Raji (cell line): ENCODE results near the gene RFXAP.

ENCODE experiments used
- POLR2A ChIP-seq: IDR thresholded peaks from 2 replicates; pipeline ENCODE4 v1.6.1; 2011; ENCODE audit warnings: low read depth, low read length, control low read depth; ENCODE audit not compliant: insufficient read depth

Gene RFXAP

DNA sequence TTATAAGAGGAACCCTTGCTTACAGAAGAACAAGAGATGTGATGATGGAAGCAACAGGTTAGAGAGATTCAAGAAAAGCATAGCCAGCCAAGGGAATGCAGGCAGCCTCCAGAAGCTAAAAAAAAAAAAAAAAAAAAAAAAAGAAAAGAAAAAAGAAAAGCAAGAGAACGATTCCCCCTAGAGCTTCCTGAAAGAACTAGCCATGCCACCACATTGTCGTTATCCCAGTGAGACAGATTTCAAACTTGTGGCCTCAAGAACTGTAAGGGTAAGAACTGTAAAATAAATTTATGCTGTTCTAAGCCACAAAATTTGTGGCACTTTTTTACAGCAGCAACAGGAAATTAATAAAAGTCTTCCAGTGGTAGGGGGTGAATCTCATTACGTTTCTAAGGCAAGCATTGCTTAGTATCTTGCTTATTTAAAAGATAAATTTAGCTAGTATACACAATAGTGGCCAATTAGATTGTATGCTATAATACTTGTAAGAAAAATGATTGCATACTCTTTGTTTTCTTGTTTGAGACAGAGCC lies 21.8 kb downstream of the RFXAP start:
- no peak for TF ChIP-seq POLR2A

DNA sequence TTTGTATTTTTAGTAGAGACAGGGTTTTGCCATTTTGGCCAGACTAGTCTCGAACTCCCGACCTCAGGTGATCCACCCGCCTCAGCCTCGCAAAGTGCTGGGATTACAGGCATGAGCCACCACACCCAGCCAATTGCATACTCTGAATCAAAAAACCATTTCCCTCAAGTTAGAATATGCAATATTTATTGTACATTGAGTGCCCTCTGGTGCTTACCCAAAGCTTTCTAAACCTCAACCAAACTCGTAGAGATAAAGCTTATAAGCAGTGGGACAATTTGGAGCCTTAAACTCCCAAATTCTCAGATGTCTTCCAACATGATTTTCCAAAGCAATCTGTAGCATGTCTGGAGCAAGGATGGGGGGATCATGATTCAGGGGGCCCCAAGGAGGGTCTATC lies 22.4 kb downstream of the RFXAP start:
- TF ChIP-seq POLR2A: no peak

DNA sequence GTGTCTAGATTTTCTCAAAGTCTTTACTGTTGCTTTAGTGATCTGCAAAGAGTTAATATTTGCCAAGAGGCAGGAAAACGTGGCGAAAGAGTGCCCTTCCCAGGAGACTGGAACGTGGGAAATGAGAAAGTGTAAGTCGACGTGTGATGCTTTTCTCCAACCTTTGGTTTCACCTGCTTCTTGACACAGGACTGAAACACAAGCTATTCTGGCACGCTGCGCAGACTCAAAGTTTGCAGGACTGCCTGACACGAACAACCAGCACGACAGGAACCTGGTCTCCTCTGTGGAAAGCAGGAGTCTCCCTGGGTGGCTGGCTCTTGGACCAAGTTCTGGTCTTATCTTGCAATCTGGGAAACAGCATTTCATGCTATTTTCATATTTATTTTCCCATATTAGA lies 28.6 kb downstream of the RFXAP start:
- TF ChIP-seq POLR2A: no peak

DNA sequence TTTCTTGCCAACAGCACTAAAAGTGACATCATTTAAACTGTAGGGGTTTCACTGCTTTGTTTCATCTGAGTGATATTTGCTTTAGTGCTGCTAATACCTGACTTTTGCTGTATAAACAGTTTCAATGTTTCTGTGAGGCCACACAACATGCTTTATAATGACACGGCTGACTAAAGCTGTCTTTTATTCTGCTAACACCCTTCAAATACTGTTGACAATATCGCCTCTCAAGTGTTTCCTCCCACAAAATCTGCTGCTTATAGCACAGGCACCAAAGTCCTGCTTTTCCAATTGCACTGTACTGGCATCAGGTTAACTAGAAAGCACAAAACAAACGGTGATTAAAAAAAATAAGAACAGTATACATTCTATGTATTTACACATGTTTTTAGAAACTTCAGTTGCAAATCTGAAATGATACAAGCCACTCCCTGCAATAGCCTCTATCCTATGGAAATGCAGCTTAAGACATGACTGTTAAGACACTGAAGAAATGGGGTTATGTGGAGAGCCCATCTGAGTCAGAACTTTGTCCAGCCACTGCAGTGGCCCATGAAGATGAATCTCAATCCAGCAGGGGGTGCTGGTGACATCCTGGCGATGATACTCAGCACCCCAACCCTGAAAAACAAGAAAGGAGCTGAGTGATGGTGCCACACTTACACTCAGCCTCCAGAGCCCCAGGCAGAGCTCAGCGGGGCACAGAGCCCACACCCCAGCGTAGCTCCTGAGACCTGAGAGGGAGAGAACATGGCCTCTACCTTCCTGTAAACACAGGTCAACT lies 29.4 kb downstream of the RFXAP start:
- no peak for TF ChIP-seq POLR2A

DNA sequence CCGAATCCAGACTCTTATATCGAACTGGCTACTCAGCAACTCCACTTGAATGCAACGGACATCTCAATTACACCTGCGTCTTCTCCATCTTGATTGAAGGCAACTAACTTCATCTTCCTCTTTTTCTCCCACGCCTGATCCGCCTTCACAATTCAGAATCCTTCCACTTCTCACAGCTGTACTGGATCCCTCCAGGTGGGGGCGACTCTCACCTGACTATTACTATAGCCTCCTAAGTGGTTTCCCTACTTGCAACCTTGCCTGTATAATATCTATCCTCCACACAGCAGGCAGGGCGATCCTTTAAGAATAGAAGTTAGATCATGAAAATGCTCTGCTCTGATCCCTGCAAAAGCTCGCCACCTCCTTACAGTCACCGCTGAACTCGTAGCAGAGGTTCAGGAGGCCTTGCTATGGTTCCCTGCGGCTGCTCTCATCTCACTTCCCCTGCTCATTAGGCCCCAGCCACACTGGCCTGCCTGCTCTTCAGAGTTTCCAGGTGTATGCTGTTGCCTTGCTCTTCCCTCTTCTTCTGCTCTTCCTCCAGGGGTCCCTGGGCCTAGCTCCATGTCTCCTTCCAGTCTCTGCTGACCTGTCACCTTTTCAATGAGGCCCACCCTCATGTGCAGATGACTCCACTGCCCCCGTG lies 31.9 kb downstream of the RFXAP start:
- TF ChIP-seq POLR2A: no peak

DNA sequence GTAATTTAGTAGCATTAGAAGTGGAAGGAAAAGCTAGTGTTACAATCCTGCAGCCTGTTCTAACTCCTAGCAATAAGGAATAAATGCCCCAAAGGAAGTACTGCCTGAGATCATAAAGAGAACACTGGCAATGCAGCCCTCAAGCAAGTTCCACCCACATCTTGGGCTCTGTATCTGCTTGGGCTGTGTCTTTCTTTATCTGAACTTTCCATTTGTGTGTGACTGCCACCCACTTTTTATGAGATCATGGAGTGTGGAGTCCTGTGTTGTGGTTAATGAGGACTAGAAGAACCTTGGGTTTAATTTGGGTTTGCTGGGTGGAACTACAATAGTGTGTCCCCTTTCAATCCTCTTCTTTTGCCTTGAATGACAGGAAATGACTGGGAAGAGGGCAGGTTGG lies 38.2 kb downstream of the RFXAP start:
- TF ChIP-seq POLR2A: no peak

DNA sequence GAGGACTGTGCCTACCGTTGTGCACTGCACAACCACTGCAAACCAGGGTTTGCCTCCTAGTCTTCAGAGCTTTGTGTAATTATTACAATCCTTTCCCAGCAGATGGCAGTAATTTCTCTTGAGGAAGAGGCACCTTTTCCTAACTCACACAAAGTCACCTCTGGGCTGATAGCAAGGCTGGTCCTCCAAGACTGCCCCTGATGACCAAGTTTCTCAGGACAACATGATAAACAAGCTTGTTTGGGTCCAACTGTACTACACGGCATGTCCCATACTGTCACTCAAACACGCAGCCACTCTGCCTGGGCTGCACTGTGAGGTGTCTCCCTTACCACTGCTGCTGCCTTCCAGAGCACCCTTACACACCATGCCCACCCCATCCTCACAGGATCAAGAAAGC lies 39.3 kb downstream of the RFXAP start:
- TF ChIP-seq POLR2A: no peak

DNA sequence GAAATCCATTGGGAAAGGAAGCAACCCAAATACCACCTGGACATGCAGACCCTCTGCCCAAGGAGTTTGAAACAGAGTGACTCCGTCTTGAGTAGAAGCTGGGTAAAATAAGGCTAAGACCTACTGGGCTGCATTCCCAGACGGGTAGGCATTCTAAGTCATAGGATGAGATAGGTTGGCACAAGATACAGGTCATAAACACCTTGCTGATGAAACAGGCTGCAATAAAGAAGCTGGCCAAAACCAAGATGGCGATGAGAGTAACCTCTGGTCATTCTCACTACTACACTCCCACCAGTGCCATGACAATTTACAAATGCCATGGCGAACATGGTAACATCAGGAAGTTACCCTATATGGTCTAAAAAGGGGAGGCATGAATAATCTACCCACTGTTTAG lies 40.2 kb downstream of the RFXAP start:
- TF ChIP-seq POLR2A: no peak

DNA sequence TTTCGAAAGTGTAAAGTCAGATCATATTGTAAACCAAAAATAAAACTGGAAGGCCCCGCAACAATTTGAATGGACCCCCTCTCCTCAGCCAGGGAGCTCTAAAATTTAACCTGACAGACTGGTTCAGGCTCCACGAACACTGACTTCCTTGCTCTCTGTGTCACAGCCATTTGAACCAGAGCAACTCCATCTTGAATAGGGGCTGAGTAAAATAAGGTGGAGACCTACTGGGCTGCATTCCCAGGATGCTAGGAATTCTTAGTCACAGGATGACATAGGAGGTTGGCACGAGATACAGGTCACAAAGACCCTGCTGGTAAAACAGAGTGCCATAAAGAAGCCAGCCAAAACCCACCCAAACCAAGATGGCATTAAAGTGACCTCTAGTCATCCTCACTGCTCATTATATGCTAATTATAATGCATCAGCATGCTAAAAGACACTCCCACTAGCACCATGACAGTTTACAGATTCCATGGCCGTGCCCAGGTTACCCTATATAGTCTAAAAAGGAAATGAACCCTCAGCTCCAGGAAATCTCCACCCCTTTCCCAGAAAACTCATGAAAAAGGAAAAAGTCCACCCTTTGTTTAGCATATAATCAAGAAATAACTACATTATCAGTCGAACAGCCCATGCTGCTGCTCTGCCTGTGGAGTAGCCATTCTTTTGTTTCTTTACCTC lies 43.1 kb downstream of the RFXAP start:
- TF ChIP-seq POLR2A: no peak

DNA sequence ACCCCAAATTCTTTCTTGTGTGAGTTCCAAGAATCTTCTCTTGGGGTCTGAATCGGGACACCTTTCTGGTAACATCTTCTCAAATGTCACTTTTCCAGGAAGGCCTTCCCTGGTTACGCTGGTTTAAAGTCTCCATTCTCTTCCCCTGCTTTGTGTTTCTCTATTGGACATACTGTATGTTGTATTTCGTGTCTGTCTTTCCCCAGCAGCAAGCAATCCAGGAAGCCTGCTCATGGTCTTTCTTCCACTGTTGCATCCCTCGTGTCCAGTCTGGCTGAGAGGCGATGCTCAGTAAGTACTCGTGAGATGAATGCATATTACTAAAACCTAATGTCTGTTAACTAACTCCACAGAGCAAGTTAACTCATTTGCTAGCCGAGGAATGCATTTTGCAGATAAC lies 43.7 kb downstream of the RFXAP start:
- no peak for TF ChIP-seq POLR2A

DNA sequence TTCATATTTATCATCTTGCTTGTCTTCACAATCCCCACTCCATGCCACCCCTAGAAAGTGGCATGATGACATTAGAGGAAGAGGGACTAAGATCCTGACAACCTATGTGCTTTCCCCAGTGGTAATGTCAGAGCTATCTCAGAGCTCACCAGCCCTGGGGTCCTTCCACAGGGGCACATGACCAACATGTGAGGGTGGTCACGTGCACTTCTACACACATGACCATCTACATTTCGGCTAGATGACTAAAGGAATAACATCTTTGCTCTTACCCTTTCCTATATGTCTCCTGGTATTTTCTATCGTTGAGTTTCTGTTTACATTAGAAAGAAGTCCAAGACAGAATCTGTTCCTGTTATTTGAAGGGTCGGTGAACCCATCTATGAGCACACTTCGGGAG lies 46.2 kb downstream of the RFXAP start:
- TF ChIP-seq POLR2A: no peak

DNA sequence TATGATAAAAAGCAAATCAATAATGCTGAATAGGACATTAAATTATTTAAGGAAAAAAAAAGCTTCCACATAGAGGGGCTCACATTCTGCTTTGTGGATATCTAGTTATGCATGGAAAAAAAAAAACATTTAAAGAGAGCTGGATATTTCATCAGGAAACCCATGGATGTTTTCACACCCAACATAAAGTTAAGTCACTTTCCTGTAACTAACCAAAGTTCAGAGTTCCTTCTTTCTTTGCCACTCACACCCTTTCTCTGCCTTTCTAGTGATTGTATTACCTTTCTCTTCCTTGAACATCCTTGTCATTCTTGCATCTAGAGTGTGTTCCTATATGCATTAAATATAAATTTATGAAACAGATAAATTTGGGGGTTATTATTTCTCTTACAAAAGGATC lies 47.2 kb downstream of the RFXAP start:
- TF ChIP-seq POLR2A: no peak

DNA sequence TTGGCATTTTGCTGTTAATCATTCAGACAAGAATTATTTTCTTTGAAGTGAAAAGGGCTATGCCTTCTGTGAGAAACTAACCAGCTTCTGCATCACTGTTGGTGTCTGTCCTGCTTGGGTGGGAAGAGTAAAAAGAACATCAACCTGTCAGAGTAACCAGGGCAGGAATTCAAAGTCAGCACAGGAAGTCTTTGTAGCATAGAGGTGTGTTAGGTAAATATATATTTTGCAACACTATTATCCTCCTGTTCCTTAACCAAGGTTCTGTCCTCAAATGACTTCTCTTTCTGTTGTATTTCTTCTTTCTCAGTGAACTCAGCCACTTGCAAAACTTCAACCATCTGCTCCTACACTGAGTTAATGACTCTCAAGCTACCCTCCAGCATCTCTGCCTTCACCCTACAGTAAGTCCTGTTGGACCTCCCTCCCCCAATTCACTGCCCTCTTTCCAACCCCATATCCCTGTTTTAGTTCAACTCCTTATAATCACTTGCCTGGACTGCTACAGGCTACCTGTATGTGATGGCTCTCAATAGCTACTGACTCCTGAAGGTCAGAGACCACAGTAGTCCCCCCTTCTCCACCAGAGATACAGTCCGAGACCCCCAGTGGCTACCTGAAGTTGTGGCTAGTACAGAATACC lies 51.1 kb downstream of the RFXAP start:
- TF ChIP-seq POLR2A: no peak

DNA sequence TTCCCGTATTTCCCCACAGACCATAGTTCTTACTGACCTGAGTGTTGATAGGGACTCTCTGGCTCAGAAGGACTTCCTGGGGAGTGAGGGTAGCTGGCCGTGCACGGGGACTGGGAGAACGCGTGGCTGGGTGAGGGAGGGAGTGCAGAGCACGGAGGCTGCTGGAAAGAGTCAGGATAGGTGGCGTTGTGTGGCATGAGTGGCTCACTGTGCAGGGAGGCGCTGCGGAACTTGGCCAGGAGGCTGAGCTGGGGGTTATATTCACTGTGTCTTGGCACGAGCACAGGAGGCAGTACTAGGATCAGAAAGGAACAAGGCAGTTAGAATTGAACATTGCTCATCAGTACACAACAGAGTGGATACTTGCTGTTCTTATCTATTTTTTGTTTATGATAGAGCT lies 53.6 kb downstream of the RFXAP start:
- no peak for TF ChIP-seq POLR2A

DNA sequence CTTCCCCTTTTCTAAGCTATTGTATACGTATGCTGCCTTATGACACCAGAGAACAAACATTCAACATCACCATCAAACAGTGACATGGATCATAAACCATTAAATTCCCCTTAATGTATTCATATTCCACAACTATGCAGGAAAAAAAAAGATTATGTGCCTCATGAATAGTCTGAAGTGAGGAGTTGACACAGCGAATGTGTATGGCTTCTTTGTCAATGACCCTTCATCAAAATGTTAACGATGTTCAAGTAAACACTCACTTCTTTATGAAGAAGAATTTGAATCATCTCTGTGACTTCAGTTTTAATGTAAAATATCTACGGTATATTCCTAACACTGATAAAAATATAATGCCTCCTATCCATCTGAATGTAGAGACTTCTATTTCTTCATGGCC lies 56.4 kb downstream of the RFXAP start:
- TF ChIP-seq POLR2A: no peak

DNA sequence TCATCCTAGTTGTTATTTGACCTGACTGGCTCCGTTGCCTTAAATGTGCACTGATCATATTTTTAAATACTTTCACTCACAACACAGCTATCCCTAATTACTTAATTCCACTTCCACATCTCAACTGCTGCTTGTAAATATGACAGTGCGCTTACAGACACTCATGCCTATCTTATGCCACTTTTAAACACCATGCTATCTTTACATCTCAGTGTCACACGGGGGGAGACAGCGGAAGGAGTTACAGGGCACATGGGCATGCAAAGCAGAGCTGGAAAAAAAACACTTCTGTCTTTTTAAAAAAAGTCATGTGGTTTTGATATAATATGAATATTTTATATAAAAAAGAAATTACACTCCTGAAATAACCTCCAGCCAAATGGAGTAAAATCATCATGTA lies 56.9 kb downstream of the RFXAP start:
- TF ChIP-seq POLR2A: no peak
